ENCODE results near the gene SPHK1. TPM values are rescaled to one million over a fixed set of nuclear protein-coding genes. Genes with fewer than 3 reads are reported as not detected.

The SPHK1 gene
- polyA plus RNA-seq, 1 donor from 2014 or later = 2.7 TPM

- TF ChIP-seq EP300 (conservative IDR thresholded peaks at IDR 0.05; ENCODE audit: poor library complexity, severe bottlenecking) = no peak
- no peak for TF ChIP-seq MXI1 (conservative IDR thresholded peaks at IDR 0.05; ENCODE audit: poor library complexity, severe bottlenecking)
These were observed 32.0 kb downstream of the SPHK1 start (continued) for GRCh38 chr17:76416457-76416856.

DNA sequence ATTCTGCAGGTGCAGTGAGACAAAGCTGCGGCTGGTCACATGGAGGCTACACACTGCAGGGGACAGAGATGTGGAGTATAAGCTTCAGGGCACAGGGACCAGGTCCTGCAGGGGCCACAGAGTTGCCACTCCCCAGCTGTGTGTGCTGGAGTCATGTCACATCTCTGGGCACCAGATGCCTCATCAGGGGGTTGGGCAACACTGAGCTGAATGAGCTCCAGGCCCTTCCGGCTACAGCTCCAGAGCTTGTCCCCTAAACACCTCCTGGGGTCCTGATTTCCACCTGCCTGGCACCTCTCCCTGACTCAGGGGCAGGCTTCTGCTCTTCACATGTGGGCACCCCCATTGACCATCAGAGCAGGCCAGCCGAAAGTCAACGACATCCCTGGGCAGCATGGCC lies 32.5 kb downstream of the SPHK1 start:
- no peaks in the 10 kb centered on the region for H3K9me2 ChIP-seq (ENCODE audit: insufficient read depth, low read length)
- H3K4me2 ChIP-seq (ENCODE audit: low read length) = no peak overlapping the region
- no peaks in the 10 kb centered on the region for H4K20me1 ChIP-seq (ENCODE audit: insufficient read depth)
- no peaks in the 10 kb centered on the region for H3K9me3 ChIP-seq (ENCODE audit: low read length)
- H3K79me2 ChIP-seq (replicated peaks; ENCODE audit: insufficient read depth, low read length) = peaks cover 5% of the 10 kb centered on the region
- H3K4me3 ChIP-seq (ENCODE audit: low read length) = no peak overlapping the region
- H3K27me3 ChIP-seq (ENCODE audit: insufficient read depth, low read depth, low read length) = no peaks in the 10 kb centered on the region
- H3K36me3 ChIP-seq (ENCODE audit: insufficient read depth, low read length) = no peaks in the 10 kb centered on the region
- H3F3A ChIP-seq (ENCODE audit: insufficient read depth, low read length, poor library complexity, severe bottlenecking) = no peaks in the 10 kb centered on the region
- no peak for TF ChIP-seq MXI1 (conservative IDR thresholded peaks at IDR 0.05; ENCODE audit: poor library complexity, severe bottlenecking)
- TF ChIP-seq POLR2AphosphoS5 (IDR thresholded peaks at IDR 0.05) = no peak
- TF ChIP-seq, protein P1, sequence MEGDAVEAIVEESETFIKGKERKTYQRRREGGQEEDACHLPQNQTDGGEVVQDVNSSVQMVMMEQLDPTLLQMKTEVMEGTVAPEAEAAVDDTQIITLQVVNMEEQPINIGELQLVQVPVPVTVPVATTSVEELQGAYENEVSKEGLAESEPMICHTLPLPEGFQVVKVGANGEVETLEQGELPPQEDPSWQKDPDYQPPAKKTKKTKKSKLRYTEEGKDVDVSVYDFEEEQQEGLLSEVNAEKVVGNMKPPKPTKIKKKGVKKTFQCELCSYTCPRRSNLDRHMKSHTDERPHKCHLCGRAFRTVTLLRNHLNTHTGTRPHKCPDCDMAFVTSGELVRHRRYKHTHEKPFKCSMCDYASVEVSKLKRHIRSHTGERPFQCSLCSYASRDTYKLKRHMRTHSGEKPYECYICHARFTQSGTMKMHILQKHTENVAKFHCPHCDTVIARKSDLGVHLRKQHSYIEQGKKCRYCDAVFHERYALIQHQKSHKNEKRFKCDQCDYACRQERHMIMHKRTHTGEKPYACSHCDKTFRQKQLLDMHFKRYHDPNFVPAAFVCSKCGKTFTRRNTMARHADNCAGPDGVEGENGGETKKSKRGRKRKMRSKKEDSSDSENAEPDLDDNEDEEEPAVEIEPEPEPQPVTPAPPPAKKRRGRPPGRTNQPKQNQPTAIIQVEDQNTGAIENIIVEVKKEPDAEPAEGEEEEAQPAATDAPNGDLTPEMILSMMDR (IDR thresholded peaks at IDR 0.05; ENCODE audit: poor library complexity, severe bottlenecking) = no peak
- no peak for TF ChIP-seq EZH2 (IDR thresholded peaks at IDR 0.05; ENCODE audit: borderline replicate concordance, insufficient read depth, low read length, poor library complexity, severe bottlenecking)
- TF ChIP-seq TAF1 (IDR thresholded peaks at IDR 0.05; ENCODE audit: low read depth) = no peak
- no peak for TF ChIP-seq SMC3 (conservative IDR thresholded peaks at IDR 0.05; ENCODE audit: poor library complexity)
- no peak for TF ChIP-seq RAD21 (conservative IDR thresholded peaks at IDR 0.05)
- TF ChIP-seq REST (IDR thresholded peaks at IDR 0.05; ENCODE audit: borderline replicate concordance) = no peak
- TF ChIP-seq EP300 (conservative IDR thresholded peaks at IDR 0.05; ENCODE audit: poor library complexity, severe bottlenecking) = no peak
- H3K9ac ChIP-seq (ENCODE audit: low read length) = no peak overlapping the region
- no peak overlapping the region for H2AFZ ChIP-seq (ENCODE audit: low read depth, low read length)
- no peak overlapping the region for H3K27ac ChIP-seq (ENCODE audit: low read length)

- no peak overlapping the region for H3K9ac ChIP-seq (ENCODE audit: low read length)
- no peak overlapping the region for H3K4me2 ChIP-seq (ENCODE audit: low read length)
- H3K79me2 ChIP-seq (replicated peaks; ENCODE audit: insufficient read depth, low read length) = peaks cover 5% of the 10 kb centered on the region
- H2AFZ ChIP-seq (ENCODE audit: low read depth, low read length) = no peak overlapping the region
- no peak overlapping the region for H3K4me3 ChIP-seq (ENCODE audit: low read length)
- H4K20me1 ChIP-seq (ENCODE audit: insufficient read depth) = no peaks in the 10 kb centered on the region
- H3F3A ChIP-seq (ENCODE audit: insufficient read depth, low read length, poor library complexity, severe bottlenecking) = no peaks in the 10 kb centered on the region
- H3K27me3 ChIP-seq (ENCODE audit: insufficient read depth, low read depth, low read length) = no peaks in the 10 kb centered on the region
- TF ChIP-seq TAF1 (IDR thresholded peaks at IDR 0.05; ENCODE audit: low read depth) = no peak
- no peak for TF ChIP-seq RAD21 (conservative IDR thresholded peaks at IDR 0.05)
- TF ChIP-seq SMC3 (conservative IDR thresholded peaks at IDR 0.05; ENCODE audit: poor library complexity) = no peak
- no peak for TF ChIP-seq EZH2 (IDR thresholded peaks at IDR 0.05; ENCODE audit: borderline replicate concordance, insufficient read depth, low read length, poor library complexity, severe bottlenecking)
- TF ChIP-seq, protein P1 (IDR thresholded peaks at IDR 0.05; ENCODE audit: poor library complexity, severe bottlenecking) = no peak
- TF ChIP-seq POLR2AphosphoS5 (IDR thresholded peaks at IDR 0.05) = no peak
- H3K9me2 ChIP-seq (ENCODE audit: insufficient read depth, low read length) = no peaks in the 10 kb centered on the region
- H3K27ac ChIP-seq (ENCODE audit: low read length) = no peak overlapping the region
- H3K9me3 ChIP-seq (ENCODE audit: low read length) = no peaks in the 10 kb centered on the region
- peaks cover 3% of the 10 kb centered on the region for H3K36me3 ChIP-seq (ENCODE audit: insufficient read depth, low read length)
These were observed 33.2 kb downstream of the SPHK1 start for GRCh38 chr17:76417499-76418143.

All from neural cell (in vitro differentiated cells).